Right lobe of liver (tissue), 6 donors: Measurements from ENCODE around the gene MRPL41. TPM values are rescaled to one million over a fixed set of nuclear protein-coding genes. Genes with fewer than 3 reads are reported as not detected.

Source experiments
- ATAC-seq, 4 donors: fragments of 200-7000 bp; cut with Tn5 transposase; one replicate each; pipeline ENCODE4 v1.9.1; 2020; ENCODE audit warnings: mild to moderate bottlenecking in 4 of 4, moderate library complexity in 4 of 4
- DNase-seq, 3 donors: peaks; one replicate each; pipeline ENCODE4 v3.0.0-alpha.2; 2020
- H3K27ac ChIP-seq, 3 donors: fragments of 200-600 bp; one replicate each; pipeline ENCODE4 v1.8.0; 2022
- H3K27me3 ChIP-seq, 2 donors: fragments of 200-600 bp; one replicate each; pipeline ENCODE4 v1.8.0; 2022
- H3K36me3 ChIP-seq, 4 donors: fragments of 200-600 bp; sonication (generic) in 1 of 4; one replicate each; pipeline versions ENCODE4 v1.5.1 to v1.8.0; 2017 to 2022; ENCODE audit warnings: control low read depth in 1 of 4
- H3K4me1 ChIP-seq, 4 donors: fragments of 200-600 bp; sonication (generic) in 1 of 4; one replicate each; pipeline versions ENCODE4 v1.5.1 to v1.8.0; 2017 to 2022; ENCODE audit warnings: control low read depth in 1 of 4
- H3K4me3 ChIP-seq, 3 donors: fragments of 200-600 bp; one replicate each; pipeline ENCODE4 v1.8.0; 2022
- H3K9me3 ChIP-seq, 4 donors: fragments of 200-600 bp; sonication (generic) in 1 of 4; one replicate each; pipeline versions ENCODE4 v1.5.1 to v1.8.0; 2017 to 2022; ENCODE audit warnings: control low read depth in 1 of 4
- POLR2A ChIP-seq: fragments of 450-650 bp; IDR thresholded peaks from one replicate; pipeline ENCODE4 v1.6.1; 2017; ENCODE audit warnings: antibody characterized with exemption, mild to moderate bottlenecking
- WGBS: methylation state at CpG from one replicate; pipeline ENCODE4 v1.1.6; 2018; ENCODE audit warnings: low coverage, low lambda C conversion rate; ENCODE audit not compliant: insufficient coverage; ENCODE audit errors: missing lambda C conversion rate; 5-methylcytosine and 5-hydroxymethylcytosine counted together
- intact Hi-C, 2 donors: fragments of 100-400 bp; cut with DNase I; formaldehyde crosslinking; loops; one replicate each; pipeline versions ENCODE4 v1.11.2 to v1.14.1; 2022
- total RNA-seq, 6 experiments: library from RNA; depleted of rRNA in 2 of 6; stranded (reverse); fragments of >200 nt in 2 of 6; fragmentation: NEBNext Ultra II Directional in 3 of 6; extraction: Animal tissue kit (Norgen Biotek cat#: 25700) in 3 of 6; gene quantifications; one replicate each; pipeline versions ENCODE4 v1.1.0 to v1.2.4, GENCODE V29; 2016 to 2023
- TF ChIP-seq, protein P1 (sequence below), 4 donors: fragments of 200-600 bp in 3 of 4; fragments of 450-650 bp in 1 of 4; IDR thresholded peaks; one replicate each; pipeline versions ENCODE4 v1.5.1 to v1.8.0; 2016 to 2022; ENCODE audit warnings: antibody characterized with exemption in 4 of 4, mild to moderate bottlenecking in 2 of 4
- donor health status: DM: no; HTN: yes; CAD: no.
- donor health status: DM: no; HTN: no; CAD: no.
- donor health status: DM: no; HTN: no; CAD: no.
- donor health status: DM: no; HTN: yes; CAD: no.
- donor health status: DM: no; HTN: yes; CAD: no.

The MRPL41 gene
- total RNA-seq, 6 experiments from 2014 or later: 43.4 to 97.8 (median 74.0) TPM

DNA sequence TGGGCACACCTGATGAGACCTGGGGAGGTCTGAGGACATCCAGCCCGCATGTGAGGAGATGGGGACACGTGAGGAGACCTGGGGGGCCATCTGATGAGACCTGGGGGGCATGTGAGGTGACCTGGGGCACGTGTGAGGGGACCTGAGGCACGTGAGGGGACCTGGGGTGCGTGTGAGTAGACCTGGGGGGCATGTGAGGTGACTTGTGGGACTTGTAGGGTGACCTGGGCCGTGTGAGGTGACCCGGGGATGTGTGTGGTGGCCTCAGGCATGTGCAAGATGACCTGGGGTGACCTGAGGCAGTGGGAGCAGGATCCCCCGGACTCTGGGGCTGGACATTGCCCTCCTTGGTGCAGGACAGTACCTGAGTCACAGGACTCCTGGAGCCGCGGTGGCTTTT is 32.1 kb upstream of the MRPL41 start:
- DNase-seq (no peak), ATAC-seq (no peak)
- H3K36me3 ChIP-seq: peaks cover 0 to 3% (median 0%) of the 10 kb centered on the region in 4 donors
- H3K4me3 ChIP-seq: no peak overlapping the region
- WGBS: 100% methylated on average over 1 of the region's 10 CpGs
- TF ChIP-seq, protein P1, sequence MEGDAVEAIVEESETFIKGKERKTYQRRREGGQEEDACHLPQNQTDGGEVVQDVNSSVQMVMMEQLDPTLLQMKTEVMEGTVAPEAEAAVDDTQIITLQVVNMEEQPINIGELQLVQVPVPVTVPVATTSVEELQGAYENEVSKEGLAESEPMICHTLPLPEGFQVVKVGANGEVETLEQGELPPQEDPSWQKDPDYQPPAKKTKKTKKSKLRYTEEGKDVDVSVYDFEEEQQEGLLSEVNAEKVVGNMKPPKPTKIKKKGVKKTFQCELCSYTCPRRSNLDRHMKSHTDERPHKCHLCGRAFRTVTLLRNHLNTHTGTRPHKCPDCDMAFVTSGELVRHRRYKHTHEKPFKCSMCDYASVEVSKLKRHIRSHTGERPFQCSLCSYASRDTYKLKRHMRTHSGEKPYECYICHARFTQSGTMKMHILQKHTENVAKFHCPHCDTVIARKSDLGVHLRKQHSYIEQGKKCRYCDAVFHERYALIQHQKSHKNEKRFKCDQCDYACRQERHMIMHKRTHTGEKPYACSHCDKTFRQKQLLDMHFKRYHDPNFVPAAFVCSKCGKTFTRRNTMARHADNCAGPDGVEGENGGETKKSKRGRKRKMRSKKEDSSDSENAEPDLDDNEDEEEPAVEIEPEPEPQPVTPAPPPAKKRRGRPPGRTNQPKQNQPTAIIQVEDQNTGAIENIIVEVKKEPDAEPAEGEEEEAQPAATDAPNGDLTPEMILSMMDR (IDR thresholded peaks at IDR 0.05): no peak
- no peak for TF ChIP-seq POLR2A
- H3K27ac ChIP-seq: no peak overlapping the region
- intact Hi-C loops: no loop called here
- no peaks in the 10 kb centered on the region for H3K27me3 ChIP-seq
- no peaks in the 10 kb centered on the region for H3K9me3 ChIP-seq
- H3K4me1 ChIP-seq: no peaks in the 10 kb centered on the region

DNA sequence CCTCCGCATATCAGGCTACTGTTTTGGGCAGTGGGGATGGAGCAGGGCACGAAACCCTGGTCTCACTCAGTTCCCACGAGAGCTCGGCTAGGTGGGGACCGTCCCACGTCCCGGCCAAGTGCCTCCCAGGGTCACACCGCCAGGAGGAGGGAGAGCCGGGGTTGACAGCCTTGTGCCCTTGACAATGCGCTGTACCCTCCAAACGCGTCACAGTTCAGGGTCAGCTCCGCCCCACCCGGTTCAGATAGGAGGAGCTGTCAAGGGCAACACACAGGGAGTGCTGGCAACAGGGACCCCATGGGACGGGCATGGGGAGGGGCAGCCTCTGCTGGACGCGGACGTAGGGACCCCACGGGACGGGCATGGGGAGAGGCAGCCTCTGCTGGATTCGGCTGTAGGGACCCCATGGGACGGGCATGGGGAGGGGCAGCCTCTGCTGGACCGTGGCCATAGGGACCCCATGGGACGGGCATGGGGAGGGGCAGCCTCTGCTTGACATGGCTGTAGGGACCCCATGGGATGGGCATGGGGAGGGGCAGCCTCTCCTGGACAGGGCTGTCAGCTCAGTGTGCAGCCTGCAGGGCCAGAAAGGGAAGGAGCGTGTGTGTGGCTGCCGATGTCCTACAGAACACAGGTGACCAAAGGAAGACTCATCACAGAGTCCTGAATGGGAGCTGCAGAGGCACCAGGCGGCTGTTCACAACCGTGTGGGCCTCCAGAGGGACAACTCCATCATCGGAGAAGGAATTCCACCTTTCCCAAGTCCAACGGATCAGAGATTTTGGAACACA is 30.9 kb upstream of the MRPL41 start:
- ATAC-seq: peak in 1 of 4 donors; percentile 11
- Histone ChIP-seq H3K27ac (no peak overlapping the region), H3K27me3 (no peaks in the 10 kb centered on the region), H3K4me1 (no peaks in the 10 kb centered on the region), H3K9me3 (no peaks in the 10 kb centered on the region), H3K4me3 (no peak overlapping the region), H3K36me3 (peaks cover 0 to 3% (median 0%) of the 10 kb centered on the region in 4 donors)
- intact Hi-C loops: no loop called here
- DNase-seq: no peak
- WGBS: 68% methylated on average over 7 of the region's 30 CpGs
- TF ChIP-seq POLR2A: no peak
- TF ChIP-seq, protein P1 (IDR thresholded peaks at IDR 0.05): no peak

DNA sequence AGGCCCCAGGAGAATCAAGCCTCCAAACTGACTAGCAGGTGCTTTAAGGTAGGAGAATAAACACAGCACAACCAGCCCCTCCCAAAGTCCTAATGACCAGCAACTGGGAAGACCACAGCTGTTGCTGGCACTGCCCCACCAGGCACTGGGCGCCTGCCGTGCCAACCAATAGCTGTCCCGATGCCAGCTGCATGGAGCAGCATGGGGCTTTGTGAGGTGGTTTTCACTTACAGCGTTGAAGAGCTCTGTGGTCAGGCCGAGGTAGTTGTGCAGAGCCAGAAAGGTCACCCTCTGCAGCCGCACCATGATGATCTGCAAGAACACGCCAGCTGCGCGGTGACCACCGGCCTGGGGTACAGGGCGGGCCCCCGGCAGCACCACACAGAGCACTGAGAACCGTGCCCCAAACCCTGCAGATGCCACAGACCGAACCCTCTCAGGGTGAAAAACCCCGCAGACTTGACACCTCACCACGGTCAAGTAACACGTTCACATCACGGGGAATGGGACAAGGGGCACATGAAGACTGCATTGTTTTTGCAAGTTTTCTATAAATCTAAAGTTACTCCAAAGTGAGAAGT is 30.2 kb upstream of the MRPL41 start:
- H3K4me3 ChIP-seq: no peak overlapping the region
- H3K27ac ChIP-seq: no peak overlapping the region
- H3K27me3 ChIP-seq: no peaks in the 10 kb centered on the region
- no peaks in the 10 kb centered on the region for H3K4me1 ChIP-seq
- no peaks in the 10 kb centered on the region for H3K9me3 ChIP-seq
- TF ChIP-seq POLR2A: no peak
- TF ChIP-seq, protein P1 (IDR thresholded peaks at IDR 0.05): no peak
- intact Hi-C loops: no loop called here
- ATAC-seq (no peak), DNase-seq (no peak)
- 91% methylated on average over 11 of the region's 18 CpGs for WGBS
- H3K36me3 ChIP-seq: peaks cover 0 to 3% (median 0%) of the 10 kb centered on the region in 4 donors

DNA sequence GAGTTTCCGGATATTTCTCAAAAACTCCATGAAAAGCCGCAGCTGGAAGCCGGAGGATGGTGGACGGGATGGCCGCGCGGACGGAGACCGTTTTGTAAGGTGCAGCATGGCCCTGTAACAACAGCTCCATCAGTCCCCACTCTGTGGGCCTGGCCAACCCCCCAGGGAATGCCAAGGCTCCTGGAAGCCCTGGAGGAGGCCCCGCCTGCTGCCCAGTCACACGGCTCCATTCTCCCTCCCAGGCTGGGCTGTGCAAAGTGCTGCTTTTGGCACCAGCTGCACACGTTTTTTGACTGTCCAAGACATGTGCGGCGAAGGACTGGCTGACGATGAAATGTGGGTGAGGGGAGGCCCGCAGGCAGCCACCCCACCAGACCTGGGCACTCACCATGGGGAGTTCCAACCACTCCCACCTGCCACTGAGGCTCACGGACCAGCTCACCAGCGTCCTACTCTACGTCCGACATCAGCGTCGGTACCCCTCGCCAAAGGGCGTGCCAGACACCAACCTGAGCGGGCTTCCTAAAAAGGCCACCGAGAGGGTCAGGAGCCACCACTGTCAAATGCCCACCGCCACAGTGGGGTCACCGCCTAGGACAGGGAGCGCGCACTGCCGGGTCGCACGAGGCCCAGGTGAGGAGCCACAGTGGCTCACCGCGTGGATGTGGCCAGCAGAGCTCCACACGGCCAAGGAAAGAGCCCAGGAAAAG is 28.8 kb upstream of the MRPL41 start:
- Histone ChIP-seq H3K27ac (no peak overlapping the region), H3K9me3 (no peaks in the 10 kb centered on the region), H3K36me3 (peaks cover 0 to 3% (median 0%) of the 10 kb centered on the region in 4 donors), H3K4me3 (no peak overlapping the region), H3K4me1 (no peaks in the 10 kb centered on the region), H3K27me3 (no peaks in the 10 kb centered on the region)
- DNase-seq (no peak), ATAC-seq (no peak)
- intact Hi-C loops: no loop called here
- 96% methylated on average over 13 of the region's 36 CpGs for WGBS
- TF ChIP-seq POLR2A: no peak
- TF ChIP-seq, protein P1 (IDR thresholded peaks at IDR 0.05): no peak
